C4-2B (cell line): ENCODE measurements around the gene BCL11B.

Experiments used
- CTCF ChIP-seq: fragments of 450-650 bp; conservative IDR thresholded peaks from 2 replicates; pipeline ENCODE4 v1.5.1; 2017; ENCODE audit warnings: mild to moderate bottlenecking
- ZFX ChIP-seq: fragments of 450-650 bp; IDR thresholded peaks from 2 replicates; pipeline ENCODE4 v1.6.1; 2017

DNA sequence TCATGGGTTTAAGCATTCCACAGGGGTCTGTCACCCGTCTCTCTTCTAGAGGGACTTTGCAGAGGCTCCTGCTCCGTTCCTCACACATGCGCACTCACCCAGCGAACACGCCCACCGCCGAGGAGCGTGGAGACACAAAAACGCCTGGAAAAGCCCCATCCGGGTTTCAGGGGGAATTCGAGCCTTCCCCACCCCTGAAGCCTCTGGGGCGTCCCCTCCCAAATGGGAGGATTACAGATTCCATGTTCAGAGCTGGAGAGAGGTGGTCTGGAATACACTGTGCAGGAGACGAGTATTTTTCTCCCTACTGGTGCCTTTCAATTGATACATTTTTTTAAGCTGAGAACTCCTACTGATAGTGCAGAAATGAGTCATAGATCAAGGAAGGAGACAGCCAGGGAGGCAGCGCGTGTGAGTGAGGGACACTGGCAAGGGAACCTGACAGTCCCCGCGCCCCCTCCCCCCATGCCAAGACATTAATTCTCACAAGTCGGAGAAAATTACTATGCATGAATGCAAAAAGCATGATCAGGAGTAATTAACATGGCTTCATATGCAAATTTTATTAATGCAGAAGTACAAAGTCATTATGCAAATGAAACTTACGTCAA lies 36.9 kb downstream of the BCL11B start:
- no peak for TF ChIP-seq CTCF
- TF ChIP-seq ZFX: no peak
